ENCODE measurements around the gene ACSL1. TPM values are rescaled to one million over a fixed set of nuclear protein-coding genes. Genes with fewer than 3 reads are reported as not detected.

ACSL1 gene
- total and polyA plus RNA-seq, 2 of the 8 experiments (the other 6 are each of a cell fraction or from before 2014, with no cell fraction given): 2.3 to 8.7 TPM

GRCh38 chr4:184816962-184817361 lies 8.8 kb downstream of the ACSL1 start (continued):
- TF ChIP-seq JUND (IDR thresholded peaks at IDR 0.05; ENCODE audit: low read length): no peak
- TF ChIP-seq FOSL1 (IDR thresholded peaks at IDR 0.05; ENCODE audit: insufficient read depth, low read depth, low read length): no peak

Measured in H1 (cell line).